ENCODE measurements around the gene CTRB2. TPM values are rescaled to one million over a fixed set of nuclear protein-coding genes. Genes with fewer than 3 reads are reported as not detected.
A peak's percentile ranks its signal among the peaks of the same experiment; 100 is the strongest.

Gene CTRB2
- total RNA-seq: not detected

DNA sequence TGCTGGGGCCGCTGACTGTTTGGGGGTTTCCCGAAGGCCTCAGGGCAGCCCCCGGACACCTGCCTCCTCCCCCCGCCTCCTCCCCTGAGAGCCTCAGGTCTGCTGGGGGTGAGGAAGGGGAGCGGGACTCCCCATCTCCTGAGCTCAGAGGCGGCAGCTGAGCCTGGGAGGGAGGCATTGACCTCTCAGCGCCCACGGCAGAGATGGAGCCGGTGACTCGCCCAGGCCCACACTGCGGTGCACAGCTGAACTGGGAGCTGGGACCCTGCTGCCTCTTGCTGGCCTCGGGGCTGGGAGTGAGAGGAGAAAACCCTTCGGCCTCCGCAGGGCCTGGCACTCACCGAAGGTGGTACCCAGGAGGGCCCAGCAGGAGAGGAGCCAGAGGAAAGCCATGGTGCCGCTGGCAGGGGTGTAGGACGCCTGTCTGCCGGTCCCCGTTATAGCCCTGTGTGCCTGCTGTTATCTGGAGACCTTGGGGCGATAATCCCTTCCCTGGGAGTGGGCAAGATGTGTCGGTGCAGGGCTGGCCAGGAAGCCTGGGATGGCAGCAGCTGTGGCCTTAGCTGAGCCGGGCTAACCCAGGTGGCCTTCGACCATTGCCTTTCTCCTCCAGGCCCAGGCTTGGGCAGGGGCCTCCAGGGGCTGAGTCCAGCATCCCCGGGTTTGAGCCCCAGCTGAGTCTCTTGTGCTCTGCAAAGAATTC is at the start of gene CTRB2:
CTRB2 (minus strand) TSS at position 413 of the 703 bp plus-strand sequence; CDS start at position 393, 20 bp downstream.
- H3K36me3 ChIP-seq: no peaks in the 10 kb centered on the region
- H3K27ac ChIP-seq: no peak within 1 kb of the TSS
- no peak for DNase-seq
- in situ Hi-C loops (cut with MboI; ENCODE audit: low pct_ligation_motif_present in 1 of 4, low pct_unique_long_range_greater_than_20kb in 1 of 4, low sequenced_read_pairs in 3 of 4) (loop anchor here in 2 of 4 donors (10.0 to 25.0 kb wide), 3 partner anchors 178 to 555 kb away; no protein-coding TSS in a partner anchor), intact Hi-C loops (cut with DNase I; ENCODE audit: low total_unique reads) (loop anchor here (2.0 kb wide), 1 partner anchor 18 kb away; no protein-coding TSS in a partner anchor)
- H3K4me1 ChIP-seq: no peaks in the 10 kb centered on the region
- no peaks in the 10 kb centered on the region for H3K9me3 ChIP-seq
- 84% methylated on average over 22 of the region's 24 CpGs; no CpG with 5 or more reads in 1 of the 2 donors for WGBS, 2 donors (ENCODE audit: low coverage in 1 of 2)
- no peak for TF ChIP-seq EP300 (IDR thresholded peaks at IDR 0.05; ENCODE audit: low read depth)
- TF ChIP-seq POLR2A (IDR thresholded peaks at IDR 0.05): no peak
- TF ChIP-seq, protein P1, sequence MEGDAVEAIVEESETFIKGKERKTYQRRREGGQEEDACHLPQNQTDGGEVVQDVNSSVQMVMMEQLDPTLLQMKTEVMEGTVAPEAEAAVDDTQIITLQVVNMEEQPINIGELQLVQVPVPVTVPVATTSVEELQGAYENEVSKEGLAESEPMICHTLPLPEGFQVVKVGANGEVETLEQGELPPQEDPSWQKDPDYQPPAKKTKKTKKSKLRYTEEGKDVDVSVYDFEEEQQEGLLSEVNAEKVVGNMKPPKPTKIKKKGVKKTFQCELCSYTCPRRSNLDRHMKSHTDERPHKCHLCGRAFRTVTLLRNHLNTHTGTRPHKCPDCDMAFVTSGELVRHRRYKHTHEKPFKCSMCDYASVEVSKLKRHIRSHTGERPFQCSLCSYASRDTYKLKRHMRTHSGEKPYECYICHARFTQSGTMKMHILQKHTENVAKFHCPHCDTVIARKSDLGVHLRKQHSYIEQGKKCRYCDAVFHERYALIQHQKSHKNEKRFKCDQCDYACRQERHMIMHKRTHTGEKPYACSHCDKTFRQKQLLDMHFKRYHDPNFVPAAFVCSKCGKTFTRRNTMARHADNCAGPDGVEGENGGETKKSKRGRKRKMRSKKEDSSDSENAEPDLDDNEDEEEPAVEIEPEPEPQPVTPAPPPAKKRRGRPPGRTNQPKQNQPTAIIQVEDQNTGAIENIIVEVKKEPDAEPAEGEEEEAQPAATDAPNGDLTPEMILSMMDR (IDR thresholded peaks at IDR 0.05): no peak
- TF ChIP-seq POLR2AphosphoS5 (IDR thresholded peaks at IDR 0.05): no peak
- no peak within 1 kb of the TSS for H3K4me3 ChIP-seq
- H3K27me3 ChIP-seq: no peaks in the 10 kb centered on the region

DNA sequence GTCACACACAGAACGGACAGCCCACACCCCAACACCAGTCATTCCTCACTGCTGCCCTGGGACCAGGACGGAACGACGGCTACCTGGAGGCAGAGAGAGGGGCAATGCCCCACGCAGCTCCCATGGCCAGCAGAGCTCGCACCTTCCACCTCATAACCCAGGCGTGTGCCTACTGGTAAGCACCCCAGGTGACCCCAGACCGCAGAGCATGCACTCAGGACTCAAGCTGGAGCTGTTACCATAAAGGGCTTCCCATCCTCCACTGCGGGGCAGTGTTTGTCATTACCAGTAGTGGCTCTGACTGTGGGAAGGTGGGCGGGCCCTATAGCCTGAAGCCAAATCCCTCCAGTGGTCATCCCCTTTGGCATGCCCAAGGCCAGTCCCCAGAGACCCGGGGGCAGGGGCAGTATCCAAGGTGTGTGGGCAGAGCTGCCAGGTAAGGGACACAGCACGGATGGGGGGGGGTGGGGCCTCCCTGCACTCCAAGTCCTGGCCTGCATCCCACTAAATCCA is 49.2 kb upstream of the CTRB2 start:
- in situ Hi-C loops (cut with MboI; ENCODE audit: low pct_ligation_motif_present in 1 of 4, low pct_unique_long_range_greater_than_20kb in 1 of 4, low sequenced_read_pairs in 3 of 4): no loop called here
- WGBS, 2 donors (ENCODE audit: low coverage in 1 of 2): 69% methylated on average over 12 of the region's 12 CpGs; no CpG with 5 or more reads in 1 of the 2 donors
- no peaks in the 10 kb centered on the region for H3K36me3 ChIP-seq
- no peak for DNase-seq
- H3K27ac ChIP-seq: peak overlapping the region; percentile 47 to 96 (median 82)
- H3K9me3 ChIP-seq: no peaks in the 10 kb centered on the region
- TF ChIP-seq POLR2AphosphoS5 (IDR thresholded peaks at IDR 0.05): no peak
- TF ChIP-seq POLR2A (IDR thresholded peaks at IDR 0.05): no peak
- TF ChIP-seq EP300 (IDR thresholded peaks at IDR 0.05; ENCODE audit: low read depth): no peak
- TF ChIP-seq, protein P1 (IDR thresholded peaks at IDR 0.05): no peak
- peaks cover 45 to 75% (median 60%) of the 10 kb centered on the region in 4 donors for H3K4me1 ChIP-seq
- intact Hi-C loops (cut with DNase I; ENCODE audit: low total_unique reads): no loop called here
- H3K27me3 ChIP-seq: no peaks in the 10 kb centered on the region
- H3K4me3 ChIP-seq: no peak overlapping the region

DNA sequence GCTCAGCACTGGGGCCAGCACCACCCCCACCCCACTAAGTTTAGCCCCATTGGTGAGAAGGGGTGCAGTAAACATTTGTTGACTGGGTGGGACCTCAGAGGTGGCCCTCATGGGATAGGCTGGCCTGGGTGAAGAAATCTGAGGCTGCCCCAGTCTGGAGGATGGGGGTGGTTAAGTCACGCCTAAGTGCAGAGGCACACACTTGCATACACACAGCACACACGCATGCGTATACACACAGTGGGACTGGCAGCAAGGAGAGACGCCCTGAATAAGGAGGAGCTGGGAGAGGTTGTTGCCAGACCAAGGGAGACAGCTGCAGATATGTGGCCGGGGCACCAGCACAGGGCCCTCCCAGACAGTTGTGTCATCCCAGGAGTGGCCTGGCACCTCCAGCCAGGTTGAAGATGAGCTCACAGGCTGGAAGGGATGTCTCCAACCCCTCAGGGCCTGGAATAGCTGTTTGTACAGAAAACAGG is 47.4 kb upstream of the CTRB2 start:
- Histone ChIP-seq H3K4me3 (no peak overlapping the region), H3K27me3 (no peaks in the 10 kb centered on the region), H3K27ac (peak overlapping the region; percentile 34 to 96 (median 82)), H3K9me3 (no peaks in the 10 kb centered on the region), H3K36me3 (no peaks in the 10 kb centered on the region), H3K4me1 (peaks cover 53 to 82% (median 70%) of the 10 kb centered on the region in 4 donors)
- WGBS, 2 donors (ENCODE audit: low coverage in 1 of 2): 47% methylated on average over 5 of the region's 5 CpGs; no CpG with 5 or more reads in 1 of the 2 donors
- TF ChIP-seq EP300 (IDR thresholded peaks at IDR 0.05; ENCODE audit: low read depth): no peak
- TF ChIP-seq, protein P1 (IDR thresholded peaks at IDR 0.05): no peak
- no peak for TF ChIP-seq POLR2A (IDR thresholded peaks at IDR 0.05)
- no peak for TF ChIP-seq POLR2AphosphoS5 (IDR thresholded peaks at IDR 0.05)
- intact Hi-C loops (cut with DNase I; ENCODE audit: low total_unique reads): no loop called here
- peak; percentile 41 for DNase-seq
- in situ Hi-C loops (cut with MboI; ENCODE audit: low pct_ligation_motif_present in 1 of 4, low pct_unique_long_range_greater_than_20kb in 1 of 4, low sequenced_read_pairs in 3 of 4): no loop called here

Data from transverse colon (tissue), 4 donors.